HepG2 (cell line): ENCODE data around the gene LRP1-AS. TPM values are rescaled to one million over a fixed set of nuclear protein-coding genes. Genes with fewer than 3 reads are reported as not detected.

Source experiments
- HIVEP1 ChIP-seq: sonication (generic); formaldehyde crosslinking; IDR thresholded peaks from 2 replicates; pipeline ENCODE4 v1.4.0; 2020; ENCODE audit warnings: mild to moderate bottlenecking, missing genetic modification reagents
- MAZ ChIP-seq, 2 experiments: sonication (generic) in 1 of 2; formaldehyde crosslinking in 1 of 2; IDR thresholded peaks; 2 replicates each; pipeline versions ENCODE4 v1.5.0 to v1.6.1; 2012 to 2020; ENCODE audit warnings: low read depth in 2 of 2, mild to moderate bottlenecking in 2 of 2, borderline replicate concordance in 1 of 2, improper control_type of control experiment in 1 of 2, low read length in 1 of 2, missing genetic modification reagents in 1 of 2, moderate library complexity in 1 of 2
- NCOR1 ChIP-seq: fragments of 200-600 bp; sonication (generic); IDR thresholded peaks from 2 replicates; pipeline ENCODE4 v1.7.0; 2017; ENCODE audit warnings: antibody characterized with exemption, low read length, borderline replicate concordance
- NFYB ChIP-seq: sonication (generic); formaldehyde crosslinking; IDR thresholded peaks from 2 replicates; pipeline ENCODE4 v1.4.0; 2020; ENCODE audit warnings: missing genetic modification reagents
- PAX8 ChIP-seq: sonication (generic); formaldehyde crosslinking; IDR thresholded peaks from 2 replicates; pipeline ENCODE4 v1.8.0; 2022; ENCODE audit warnings: mild to moderate bottlenecking, missing genetic modification reagents, borderline replicate concordance
- PHF20 ChIP-seq: sonication (generic); formaldehyde crosslinking; IDR thresholded peaks from 2 replicates; pipeline ENCODE4 v1.5.0; 2020; ENCODE audit warnings: mild to moderate bottlenecking, missing genetic modification reagents
- ZNF383 ChIP-seq: sonication (generic); formaldehyde crosslinking; IDR thresholded peaks from 2 replicates; pipeline ENCODE4 v1.4.0; 2020; ENCODE audit warnings: missing genetic modification reagents, mild to moderate bottlenecking, borderline replicate concordance
- polyA plus RNA-seq, 8 experiments: library from polyadenylated mRNA; depleted of rRNA in 3 of 8; stranded (reverse) in 7 of 8; unstranded in 1 of 8; fragments of >200 nt; fragmentation: Illumina TruSeq in 4 of 8; extraction: Trizol in 4 of 8; gene quantifications; 2 replicates each; pipeline versions ENCODE4 v1.2.1 to v1.2.3, GENCODE V29; 2011 to 2016; ENCODE audit warnings: low read depth in 4 of 8, missing spikeins in 1 of 8, mixed read lengths in 1 of 8; ENCODE audit not compliant: insufficient read depth in 1 of 8
- total RNA-seq, 5 experiments: library from RNA; depleted of rRNA; stranded (reverse); fragments of >200 nt; fragmentation: Illumina TruSeq; extraction: Trizol; gene quantifications; 2 replicates each; pipeline ENCODE4 v1.2.3, GENCODE V29; 2016; ENCODE audit warnings: low read depth in 1 of 5
- TF ChIP-seq, protein P1 (sequence below): sonication (generic); formaldehyde crosslinking; IDR thresholded peaks from 2 replicates; pipeline ENCODE4 v1.4.0; 2020; ENCODE audit warnings: missing genetic modification reagents, borderline replicate concordance
- TF ChIP-seq, protein P2 (sequence below): IDR thresholded peaks from 2 replicates; pipeline ENCODE4 v1.6.1; 2016; ENCODE audit warnings: mild to moderate bottlenecking
- TF ChIP-seq, protein P3 (sequence below), 2 experiments: sonication (generic) in 1 of 2; formaldehyde crosslinking in 1 of 2; IDR thresholded peaks; 2 replicates each; pipeline versions ENCODE4 v1.4.0 to v1.6.1; 2018 to 2020; ENCODE audit warnings: missing genetic modification reagents in 2 of 2, borderline replicate concordance in 1 of 2, low read depth in 1 of 2, mild to moderate bottlenecking in 1 of 2, missing biosample characterization in 1 of 2
- TF ChIP-seq, protein P4 (sequence below): sonication (generic); formaldehyde crosslinking; IDR thresholded peaks from 2 replicates; pipeline ENCODE4 v1.4.0; 2020; ENCODE audit warnings: missing genetic modification reagents
- TF ChIP-seq, protein P5 (sequence below): sonication (generic); formaldehyde crosslinking; IDR thresholded peaks from 2 replicates; pipeline ENCODE4 v1.5.1; 2020; ENCODE audit warnings: mild to moderate bottlenecking, missing genetic modification reagents, moderate library complexity

The LRP1-AS gene
- total and polyA plus RNA-seq, 2 of the 13 experiments (the other 11 are each of a cell fraction or from before 2014, with no cell fraction given): 0.20 TPM; not detected in 1

DNA sequence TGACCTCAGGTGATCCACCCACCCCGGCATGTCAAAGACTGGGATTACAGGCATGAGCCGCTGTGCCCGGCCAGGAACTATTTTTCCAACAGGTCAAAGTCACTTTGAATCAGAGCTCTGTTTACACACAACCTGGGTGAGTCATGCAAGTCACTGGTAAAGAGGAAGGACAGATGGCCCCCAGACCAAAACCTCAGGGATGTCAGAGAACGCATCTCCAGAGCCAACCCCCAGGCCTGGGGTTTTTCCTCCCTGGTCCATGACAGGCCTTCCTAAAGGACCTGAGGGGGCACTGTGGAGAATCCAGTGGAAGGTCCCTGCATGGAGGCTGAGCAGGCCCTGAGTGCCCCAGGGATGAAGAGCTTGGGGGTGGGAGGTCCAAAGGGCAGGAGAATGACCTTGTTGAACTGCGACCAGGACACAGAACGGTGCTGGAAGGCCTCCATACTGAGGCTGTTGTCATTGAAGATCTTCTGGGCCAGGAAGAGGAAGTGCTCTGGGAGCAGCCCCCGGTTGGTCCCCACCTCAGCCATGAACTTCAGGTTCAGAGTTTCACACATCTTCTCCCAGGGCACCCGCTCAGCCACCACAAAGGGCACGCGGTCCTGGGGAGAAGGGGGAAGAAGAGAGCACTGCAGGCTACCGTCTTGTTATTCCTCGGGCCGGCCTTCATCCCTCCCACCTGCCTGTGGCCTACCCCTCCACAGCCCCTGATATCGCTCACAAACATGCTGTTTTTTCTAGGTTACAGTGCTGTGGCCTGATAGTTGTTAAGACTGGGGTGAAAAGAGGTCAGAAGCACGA, 45.3 kb downstream of the LRP1-AS start (continued):
- TF ChIP-seq, protein P1, sequence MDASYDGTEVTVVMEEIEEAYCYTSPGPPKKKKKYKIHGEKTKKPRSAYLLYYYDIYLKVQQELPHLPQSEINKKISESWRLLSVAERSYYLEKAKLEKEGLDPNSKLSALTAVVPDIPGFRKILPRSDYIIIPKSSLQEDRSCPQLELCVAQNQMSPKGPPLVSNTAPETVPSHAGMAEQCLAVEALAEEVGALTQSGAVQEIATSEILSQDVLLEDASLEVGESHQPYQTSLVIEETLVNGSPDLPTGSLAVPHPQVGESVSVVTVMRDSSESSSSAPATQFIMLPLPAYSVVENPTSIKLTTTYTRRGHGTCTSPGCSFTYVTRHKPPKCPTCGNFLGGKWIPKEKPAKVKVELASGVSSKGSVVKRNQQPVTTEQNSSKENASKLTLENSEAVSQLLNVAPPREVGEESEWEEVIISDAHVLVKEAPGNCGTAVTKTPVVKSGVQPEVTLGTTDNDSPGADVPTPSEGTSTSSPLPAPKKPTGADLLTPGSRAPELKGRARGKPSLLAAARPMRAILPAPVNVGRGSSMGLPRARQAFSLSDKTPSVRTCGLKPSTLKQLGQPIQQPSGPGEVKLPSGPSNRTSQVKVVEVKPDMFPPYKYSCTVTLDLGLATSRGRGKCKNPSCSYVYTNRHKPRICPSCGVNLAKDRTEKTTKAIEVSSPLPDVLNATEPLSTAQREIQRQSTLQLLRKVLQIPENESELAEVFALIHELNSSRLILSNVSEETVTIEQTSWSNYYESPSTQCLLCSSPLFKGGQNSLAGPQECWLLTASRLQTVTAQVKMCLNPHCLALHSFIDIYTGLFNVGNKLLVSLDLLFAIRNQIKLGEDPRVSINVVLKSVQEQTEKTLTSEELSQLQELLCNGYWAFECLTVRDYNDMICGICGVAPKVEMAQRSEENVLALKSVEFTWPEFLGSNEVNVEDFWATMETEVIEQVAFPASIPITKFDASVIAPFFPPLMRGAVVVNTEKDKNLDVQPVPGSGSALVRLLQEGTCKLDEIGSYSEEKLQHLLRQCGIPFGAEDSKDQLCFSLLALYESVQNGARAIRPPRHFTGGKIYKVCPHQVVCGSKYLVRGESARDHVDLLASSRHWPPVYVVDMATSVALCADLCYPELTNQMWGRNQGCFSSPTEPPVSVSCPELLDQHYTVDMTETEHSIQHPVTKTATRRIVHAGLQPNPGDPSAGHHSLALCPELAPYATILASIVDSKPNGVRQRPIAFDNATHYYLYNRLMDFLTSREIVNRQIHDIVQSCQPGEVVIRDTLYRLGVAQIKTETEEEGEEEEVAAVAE (CRISPR knock-in tag): no peak
- no peak for TF ChIP-seq ZNF383 (CRISPR knock-in tag)
- TF ChIP-seq NFYB (CRISPR knock-in tag): no peak
- TF ChIP-seq PHF20 (CRISPR knock-in tag): no peak
- TF ChIP-seq, protein P2, sequence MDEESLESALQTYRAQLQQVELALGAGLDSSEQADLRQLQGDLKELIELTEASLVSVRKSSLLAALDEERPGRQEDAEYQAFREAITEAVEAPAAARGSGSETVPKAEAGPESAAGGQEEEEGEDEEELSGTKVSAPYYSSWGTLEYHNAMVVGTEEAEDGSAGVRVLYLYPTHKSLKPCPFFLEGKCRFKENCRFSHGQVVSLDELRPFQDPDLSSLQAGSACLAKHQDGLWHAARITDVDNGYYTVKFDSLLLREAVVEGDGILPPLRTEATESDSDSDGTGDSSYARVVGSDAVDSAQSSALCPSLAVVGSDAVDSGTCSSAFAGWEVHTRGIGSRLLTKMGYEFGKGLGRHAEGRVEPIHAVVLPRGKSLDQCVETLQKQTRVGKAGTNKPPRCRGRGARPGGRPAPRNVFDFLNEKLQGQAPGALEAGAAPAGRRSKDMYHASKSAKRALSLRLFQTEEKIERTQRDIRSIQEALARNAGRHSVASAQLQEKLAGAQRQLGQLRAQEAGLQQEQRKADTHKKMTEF (CRISPR knock-in tag): peak; percentile 92
- TF ChIP-seq, protein P3, sequence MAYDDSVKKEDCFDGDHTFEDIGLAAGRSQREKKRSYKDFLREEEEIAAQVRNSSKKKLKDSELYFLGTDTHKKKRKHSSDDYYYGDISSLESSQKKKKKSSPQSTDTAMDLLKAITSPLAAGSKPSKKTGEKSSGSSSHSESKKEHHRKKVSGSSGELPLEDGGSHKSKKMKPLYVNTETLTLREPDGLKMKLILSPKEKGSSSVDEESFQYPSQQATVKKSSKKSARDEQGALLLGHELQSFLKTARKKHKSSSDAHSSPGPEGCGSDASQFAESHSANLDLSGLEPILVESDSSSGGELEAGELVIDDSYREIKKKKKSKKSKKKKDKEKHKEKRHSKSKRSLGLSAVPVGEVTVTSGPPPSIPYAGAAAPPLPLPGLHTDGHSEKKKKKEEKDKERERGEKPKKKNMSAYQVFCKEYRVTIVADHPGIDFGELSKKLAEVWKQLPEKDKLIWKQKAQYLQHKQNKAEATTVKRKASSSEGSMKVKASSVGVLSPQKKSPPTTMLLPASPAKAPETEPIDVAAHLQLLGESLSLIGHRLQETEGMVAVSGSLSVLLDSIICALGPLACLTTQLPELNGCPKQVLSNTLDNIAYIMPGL (CRISPR knock-in tag; IDR thresholded peaks at IDR 0.05; ENCODE audit: borderline replicate concordance in 1 of 2, low read depth in 1 of 2): peak in 1 of 2 experiments; percentile 61
- no peak for TF ChIP-seq HIVEP1 (CRISPR knock-in tag)
- 0 out of 2 replicates have a peak, but pooled peaks have one; percentile 39 for TF ChIP-seq PAX8 (CRISPR knock-in tag)
- TF ChIP-seq, protein P4, sequence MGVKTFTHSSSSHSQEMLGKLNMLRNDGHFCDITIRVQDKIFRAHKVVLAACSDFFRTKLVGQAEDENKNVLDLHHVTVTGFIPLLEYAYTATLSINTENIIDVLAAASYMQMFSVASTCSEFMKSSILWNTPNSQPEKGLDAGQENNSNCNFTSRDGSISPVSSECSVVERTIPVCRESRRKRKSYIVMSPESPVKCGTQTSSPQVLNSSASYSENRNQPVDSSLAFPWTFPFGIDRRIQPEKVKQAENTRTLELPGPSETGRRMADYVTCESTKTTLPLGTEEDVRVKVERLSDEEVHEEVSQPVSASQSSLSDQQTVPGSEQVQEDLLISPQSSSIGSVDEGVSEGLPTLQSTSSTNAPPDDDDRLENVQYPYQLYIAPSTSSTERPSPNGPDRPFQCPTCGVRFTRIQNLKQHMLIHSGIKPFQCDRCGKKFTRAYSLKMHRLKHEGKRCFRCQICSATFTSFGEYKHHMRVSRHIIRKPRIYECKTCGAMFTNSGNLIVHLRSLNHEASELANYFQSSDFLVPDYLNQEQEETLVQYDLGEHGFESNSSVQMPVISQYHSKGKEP (CRISPR knock-in tag): no peak
- peak; percentile 42; the same call in 1 of the 2 replicates for TF ChIP-seq MAZ (IDR thresholded peaks at IDR 0.05; ENCODE audit: borderline replicate concordance, low read depth, low read length)
- TF ChIP-seq MAZ (CRISPR knock-in tag; IDR thresholded peaks at IDR 0.05; ENCODE audit: low read depth): peak; percentile 13
- peak; percentile 87 for TF ChIP-seq NCOR1
- TF ChIP-seq, protein P5, sequence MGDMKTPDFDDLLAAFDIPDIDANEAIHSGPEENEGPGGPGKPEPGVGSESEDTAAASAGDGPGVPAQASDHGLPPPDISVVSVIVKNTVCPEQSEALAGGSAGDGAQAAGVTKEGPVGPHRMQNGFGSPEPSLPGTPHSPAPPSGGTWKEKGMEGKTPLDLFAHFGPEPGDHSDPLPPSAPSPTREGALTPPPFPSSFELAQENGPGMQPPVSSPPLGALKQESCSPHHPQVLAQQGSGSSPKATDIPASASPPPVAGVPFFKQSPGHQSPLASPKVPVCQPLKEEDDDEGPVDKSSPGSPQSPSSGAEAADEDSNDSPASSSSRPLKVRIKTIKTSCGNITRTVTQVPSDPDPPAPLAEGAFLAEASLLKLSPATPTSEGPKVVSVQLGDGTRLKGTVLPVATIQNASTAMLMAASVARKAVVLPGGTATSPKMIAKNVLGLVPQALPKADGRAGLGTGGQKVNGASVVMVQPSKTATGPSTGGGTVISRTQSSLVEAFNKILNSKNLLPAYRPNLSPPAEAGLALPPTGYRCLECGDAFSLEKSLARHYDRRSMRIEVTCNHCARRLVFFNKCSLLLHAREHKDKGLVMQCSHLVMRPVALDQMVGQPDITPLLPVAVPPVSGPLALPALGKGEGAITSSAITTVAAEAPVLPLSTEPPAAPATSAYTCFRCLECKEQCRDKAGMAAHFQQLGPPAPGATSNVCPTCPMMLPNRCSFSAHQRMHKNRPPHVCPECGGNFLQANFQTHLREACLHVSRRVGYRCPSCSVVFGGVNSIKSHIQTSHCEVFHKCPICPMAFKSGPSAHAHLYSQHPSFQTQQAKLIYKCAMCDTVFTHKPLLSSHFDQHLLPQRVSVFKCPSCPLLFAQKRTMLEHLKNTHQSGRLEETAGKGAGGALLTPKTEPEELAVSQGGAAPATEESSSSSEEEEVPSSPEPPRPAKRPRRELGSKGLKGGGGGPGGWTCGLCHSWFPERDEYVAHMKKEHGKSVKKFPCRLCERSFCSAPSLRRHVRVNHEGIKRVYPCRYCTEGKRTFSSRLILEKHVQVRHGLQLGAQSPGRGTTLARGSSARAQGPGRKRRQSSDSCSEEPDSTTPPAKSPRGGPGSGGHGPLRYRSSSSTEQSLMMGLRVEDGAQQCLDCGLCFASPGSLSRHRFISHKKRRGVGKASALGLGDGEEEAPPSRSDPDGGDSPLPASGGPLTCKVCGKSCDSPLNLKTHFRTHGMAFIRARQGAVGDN (CRISPR knock-in tag): peak; percentile 90
